Measurements from ENCODE around the gene PALM. TPM values are rescaled to one million over a fixed set of nuclear protein-coding genes. Genes with fewer than 3 reads are reported as not detected.

The PALM gene
- total RNA-seq, 1 donor from 2014 or later = 30.1 TPM

DNA sequence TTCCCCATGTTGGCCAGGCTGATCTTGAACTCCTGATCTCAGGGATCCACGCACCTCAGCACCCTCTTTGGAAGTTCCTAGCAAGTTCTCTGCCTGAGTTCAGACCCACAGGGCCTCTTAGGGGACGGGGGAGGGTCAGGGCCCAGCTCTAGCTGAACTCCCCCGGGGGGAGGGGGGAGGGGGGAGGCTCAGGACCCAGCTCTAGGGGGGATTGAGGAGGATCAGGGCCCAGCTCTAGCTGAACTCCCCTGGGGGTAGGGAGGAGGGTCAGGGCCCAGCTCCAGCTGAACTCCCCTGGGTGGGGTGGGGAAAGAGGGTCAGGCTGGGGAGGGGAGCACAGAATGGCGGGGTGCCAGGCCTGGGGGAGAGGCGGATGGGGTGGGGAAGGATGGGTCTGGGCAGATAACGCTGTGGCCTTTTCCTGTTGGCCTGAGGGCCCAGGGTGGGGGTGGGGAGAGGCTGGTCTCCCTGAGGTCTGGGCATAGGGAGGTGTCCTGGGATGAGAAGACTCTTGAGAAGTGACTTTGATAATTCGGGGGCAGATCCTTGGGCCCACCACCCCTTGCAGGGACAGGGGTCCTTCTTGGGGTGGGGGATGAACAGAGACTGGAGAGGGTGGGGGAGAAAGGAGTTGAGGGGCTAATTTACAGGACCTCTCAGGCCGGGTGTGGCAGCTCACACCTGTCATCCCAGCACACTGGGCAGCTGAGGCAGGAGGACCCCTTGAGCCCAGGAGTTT lies 83.0 kb downstream of the PALM start:
- peak; percentile 8 for ATAC-seq
- intact Hi-C loops (cut with micrococcal nuclease) = no loop called here
- DNase-seq = no peak

- ATAC-seq (no peak), DNase-seq (no peak)
- intact Hi-C loops (cut with micrococcal nuclease) = no loop called here
These were observed 83.7 kb downstream of the PALM start for GRCh38 chr19:792306-792885.

DNA sequence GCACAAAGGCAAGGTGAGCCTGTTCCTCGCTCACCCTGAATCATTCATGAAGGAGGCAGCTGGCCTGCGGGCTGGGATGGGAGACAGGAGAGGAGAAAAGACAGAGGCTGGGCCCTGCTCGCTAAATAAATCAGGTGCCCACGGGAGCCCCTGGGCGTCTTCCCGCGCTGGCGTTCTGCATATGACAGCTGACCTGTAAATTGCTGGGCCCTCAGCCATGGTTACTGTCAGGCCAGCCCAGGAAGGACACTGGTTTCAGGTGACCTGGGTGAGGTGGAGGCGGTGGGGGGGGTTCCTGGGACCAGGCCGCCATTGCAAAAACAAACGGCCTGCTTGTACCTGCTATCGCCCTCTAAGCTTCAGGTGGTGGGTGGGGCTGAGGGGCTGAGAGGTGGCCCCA lies 85.1 kb downstream of the PALM start:
- intact Hi-C loops (cut with micrococcal nuclease) = no loop called here
- DNase-seq = no peak

GRCh38 chr19:795073-795611 lies 86.4 kb downstream of the PALM start:
- no peak for ATAC-seq
- DNase-seq = peak; percentile 73
- intact Hi-C loops (cut with micrococcal nuclease) = no loop called here

More for the DNA sequence above, 85.1 kb downstream of the PALM start:
- no peak for ATAC-seq

GRCh38 chr19:795691-796581 lies 87.2 kb downstream of the PALM start:
- intact Hi-C loops (cut with micrococcal nuclease) = no loop called here
- DNase-seq = no peak

GRCh38 chr19:796692-797527 lies 88.2 kb downstream of the PALM start, which contains the start of gene PTBP1:
TSS of gene PTBP1 (plus strand) at chr19:797452. CDS start at chr19:797498, 46 bp downstream.
- DNase-seq (peak; percentile 100), ATAC-seq (peak; percentile 89)
- intact Hi-C loops (cut with micrococcal nuclease) = no loop called here

More at GRCh38 chr19:795691-796581, 87.2 kb downstream of the PALM start:
- no peak for ATAC-seq

Other genes starting within 250 kb of the PALM start
- 11.0 TPM for gene SHC2, start 247.9 kb upstream of the PALM start, total RNA-seq
- gene MADCAM1, start 212.4 kb upstream of the PALM start, total RNA-seq = 0.37 TPM
- gene TPGS1, start 201.4 kb upstream of the PALM start, total RNA-seq = 10.5 TPM
- gene CDC34, start 177.2 kb upstream of the PALM start, total RNA-seq = 110 TPM
- gene GZMM, start 164.9 kb upstream of the PALM start, total RNA-seq = 0.37 TPM
- 1,923 TPM for gene BSG, start 136.3 kb upstream of the PALM start, total RNA-seq
- gene HCN2, start 119.1 kb upstream of the PALM start, total RNA-seq = 14.3 TPM
- 55.5 TPM for gene POLRMT, start 75.4 kb upstream of the PALM start, total RNA-seq
- not detected for gene FGF22, start 69.1 kb upstream of the PALM start, total RNA-seq
- gene RNF126, start 45.7 kb upstream of the PALM start, total RNA-seq = 24.4 TPM
- gene FSTL3, start 32.5 kb upstream of the PALM start, total RNA-seq = 24.6 TPM
- not detected for gene PRSS57, start 13.5 kb upstream of the PALM start, total RNA-seq
- not detected for gene MISP, start 42.2 kb downstream of the PALM start, total RNA-seq
- gene PTBP1, start 88.5 kb downstream of the PALM start, total RNA-seq = 58.1 TPM
- not detected for gene PLPPR3, start 113.0 kb downstream of the PALM start, total RNA-seq
- not detected for gene AZU1, start 118.9 kb downstream of the PALM start, total RNA-seq
- gene PRTN3, start 132.1 kb downstream of the PALM start, total RNA-seq = not detected
- 1.5 TPM for gene ELANE, start 143.4 kb downstream of the PALM start, total RNA-seq
- 252 TPM for gene CFD, start 150.7 kb downstream of the PALM start, total RNA-seq
- 23.7 TPM for gene MED16, start 184.3 kb downstream of the PALM start, total RNA-seq
- gene RNU6-9, start 184.5 kb downstream of the PALM start, total RNA-seq = not detected
- 20.0 TPM for gene R3HDM4, start 204.3 kb downstream of the PALM start, total RNA-seq
- gene KISS1R, start 208.4 kb downstream of the PALM start, total RNA-seq = not detected
- 5.7 TPM for gene ARID3A, start 217.1 kb downstream of the PALM start, total RNA-seq

Measured in left ventricle myocardium superior (tissue), 1 donor.